Fibroblast of peridontal ligament (primary cell): Measurements from ENCODE around the gene CLCN5.
A peak's percentile ranks its signal among the peaks of the same experiment; 100 is the strongest.

Source experiments
- DNase-seq: peaks from one replicate; pipeline ENCODE4 v3.0.0-alpha.2; 2010; ENCODE audit errors: extremely low read depth

Gene CLCN5

GRCh38 chrX:49922291-49923241 lies at the start of gene CLCN5:
CLCN5 (plus strand) TSS chrX:49922596; CDS start chrX:49925299, 2,703 bp downstream.
- peak; percentile 92 for DNase-seq

- DNase-seq = peak; percentile 33
These were observed 45.6 kb upstream of the CLCN5 start for GRCh38 chrX:49876750-49877149.

- DNase-seq = no peak
These were observed 44.8 kb upstream of the CLCN5 start for GRCh38 chrX:49877397-49878101.

GRCh38 chrX:49878128-49878833 lies 44.1 kb upstream of the CLCN5 start:
- DNase-seq = no peak

GRCh38 chrX:49878834-49879655 lies 43.4 kb upstream of the CLCN5 start, which contains the start of gene USP27X:
USP27X (plus strand) TSS chrX:49879484; CDS start chrX:49880308, 824 bp downstream.
- DNase-seq = peak; percentile 88

- DNase-seq = no peak
These were observed 42.6 kb upstream of the CLCN5 start for GRCh38 chrX:49879656-49880277.

GRCh38 chrX:49880668-49881067 lies 41.7 kb upstream of the CLCN5 start:
- no peak for DNase-seq

- DNase-seq = peak; percentile 42
These were observed 38.0 kb upstream of the CLCN5 start for GRCh38 chrX:49884290-49884862.

- no peak for DNase-seq
These were observed 29.9 kb upstream of the CLCN5 start for GRCh38 chrX:49892542-49892941.

- no peak for DNase-seq
These were observed 25.4 kb upstream of the CLCN5 start for GRCh38 chrX:49896951-49897350.

- DNase-seq = no peak
These were observed 21.3 kb upstream of the CLCN5 start for GRCh38 chrX:49901048-49901447.

- no peak for DNase-seq
These were observed 12.1 kb upstream of the CLCN5 start for GRCh38 chrX:49910344-49910743.

- DNase-seq = no peak
These were observed 10.3 kb upstream of the CLCN5 start for GRCh38 chrX:49912086-49912485.

GRCh38 chrX:49912861-49913260 lies 9.5 kb upstream of the CLCN5 start:
- no peak for DNase-seq

GRCh38 chrX:49915361-49916222 lies 6.8 kb upstream of the CLCN5 start:
- DNase-seq = peak; percentile 68

GRCh38 chrX:49919617-49920016 lies 2.8 kb upstream of the CLCN5 start:
- peak; percentile 31 for DNase-seq

GRCh38 chrX:49921109-49921508 lies 1.3 kb upstream of the CLCN5 start:
- DNase-seq = no peak

- no peak for DNase-seq
These were observed 2.8 kb downstream of the CLCN5 start for GRCh38 chrX:49925176-49925575.

GRCh38 chrX:49930039-49930438 lies 7.6 kb downstream of the CLCN5 start:
- DNase-seq = peak; percentile 48
